Tibial artery (tissue), 4 donors: ENCODE data around the gene FETUB.
"Not testable (repeated sequence)": the region's sequence is repeated elsewhere in the genome, so short reads cannot be mapped to it uniquely, and the experiment has no call there.

Source experiments
- DNase-seq, 2 donors: peaks; one replicate each; pipeline ENCODE4 v3.0.0-alpha.2; 2019
- H3K27ac ChIP-seq, 2 donors: fragments of 200-600 bp; sonication (generic) in 1 of 2; 1 replicate in 1 of 2; 2 replicates in 1 of 2; pipeline ENCODE4 v1.5.1; 2018 to 2019; ENCODE audit warnings: mild to moderate bottlenecking in 1 of 2
- H3K27me3 ChIP-seq, 2 donors: fragments of 200-600 bp; sonication (generic) in 1 of 2; one replicate each; pipeline versions ENCODE4 v1.5.1 to v1.6.0; 2016 to 2019
- H3K36me3 ChIP-seq, 3 donors: fragments of 200-600 bp; sonication (generic) in 2 of 3; one replicate each; pipeline ENCODE4 v1.5.1; 2016 to 2019; ENCODE audit warnings: mild to moderate bottlenecking in 2 of 3
- H3K4me1 ChIP-seq, 4 donors: fragments of 200-600 bp; sonication (generic) in 2 of 4; 1 replicate in 3 of 4; 2 replicates in 1 of 4; pipeline ENCODE4 v1.5.1; 2016 to 2019
- H3K4me3 ChIP-seq, 2 donors: fragments of 200-600 bp; sonication (generic) in 1 of 2; 1 replicate in 1 of 2; 2 replicates in 1 of 2; pipeline ENCODE4 v1.5.1; 2018 to 2019; ENCODE audit warnings: mild to moderate bottlenecking in 2 of 2
- H3K9me3 ChIP-seq, 3 donors: fragments of 200-600 bp; sonication (generic) in 1 of 3; one replicate each; pipeline ENCODE4 v1.5.1; 2016 to 2019
- CTCF ChIP-seq, 2 experiments: fragments of 200-600 bp in 1 of 2; fragments of 450-650 bp in 1 of 2; IDR thresholded peaks; one replicate each; pipeline ENCODE4 v1.5.1; 2017 to 2019; ENCODE audit warnings: antibody characterized with exemption in 2 of 2, mild to moderate bottlenecking in 1 of 2, moderate library complexity in 1 of 2
- intact Hi-C: fragments of 100-400 bp; cut with DNase I; formaldehyde crosslinking; loops from one replicate; pipeline ENCODE4 v1.15.0; 2023; ENCODE audit warnings: low total_unique reads

The FETUB gene

DNA sequence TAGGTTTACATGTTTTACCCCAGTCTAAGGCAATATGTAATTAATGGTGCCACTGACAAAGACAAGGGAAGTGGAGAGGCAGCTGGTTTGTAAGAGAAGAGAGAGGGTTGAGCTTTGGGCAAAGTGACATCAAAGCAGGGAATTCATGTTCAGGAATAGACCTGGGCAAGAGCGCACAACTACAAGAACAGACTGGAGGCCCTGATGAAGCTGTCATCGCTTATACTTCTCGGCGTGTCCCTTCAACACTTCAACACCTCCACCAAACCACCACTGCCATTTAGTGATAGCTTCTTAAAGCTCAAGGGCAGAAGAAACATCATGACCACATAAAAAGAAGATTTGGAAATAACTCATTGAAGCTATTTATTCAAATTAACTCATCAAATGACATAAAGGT, 57.3 kb downstream of the FETUB start:
- intact Hi-C loops = no loop called here
- no peak for DNase-seq
- Histone ChIP-seq H3K27ac (no peak overlapping the region), H3K36me3 (no peaks in the 10 kb centered on the region), H3K9me3 (no peaks in the 10 kb centered on the region), H3K27me3 (no peaks in the 10 kb centered on the region), H3K4me3 (no peak overlapping the region), H3K4me1 (no peaks in the 10 kb centered on the region)
- TF ChIP-seq CTCF (IDR thresholded peaks at IDR 0.05) = no peak

- H3K4me3 ChIP-seq = no peak overlapping the region
- H3K4me1 ChIP-seq = no peaks in the 10 kb centered on the region
- no peak overlapping the region for H3K27ac ChIP-seq
- intact Hi-C loops = no loop called here
- H3K27me3 ChIP-seq = no peaks in the 10 kb centered on the region
- DNase-seq = no peak
- no peaks in the 10 kb centered on the region for H3K9me3 ChIP-seq
- no peaks in the 10 kb centered on the region for H3K36me3 ChIP-seq
- TF ChIP-seq CTCF (IDR thresholded peaks at IDR 0.05) = no peak
These were observed 60.1 kb downstream of the FETUB start for GRCh38 chr3:186700267-186700666.

GRCh38 chr3:186702451-186702850, 62.3 kb downstream of the FETUB start:
- H3K27ac ChIP-seq, DNase-seq, H3K4me1 ChIP-seq, intact Hi-C loops, H3K36me3 ChIP-seq, H3K9me3 ChIP-seq, H3K27me3 ChIP-seq, H3K4me3 ChIP-seq: not testable (repeated sequence)
